GM12878 (cell line): ENCODE results near the gene MEX3C. TPM values are rescaled to one million over a fixed set of nuclear protein-coding genes. Genes with fewer than 3 reads are reported as not detected.
A peak's percentile ranks its signal among the peaks of the same experiment; 100 is the strongest.

ENCODE experiments used
- ATAC-seq: fragments of 200-7000 bp; cut with Tn5 transposase; 3 replicates; pipeline ENCODE4 v1.9.1; 2020; ENCODE audit warnings: mild to moderate bottlenecking, moderate library complexity
- BruUV-seq: library from RNA; stranded (reverse); fragments of 400-500 nt; replicated peaks from 2 replicates; lab custom pipeline; 2021; lab: Mats Ljungman, UMichigan
- CTCF ChIA-PET: fragments of 300-600 bp; sonication (Branson Sonifier 250); formaldehyde crosslinking; extraction: SDS; loops from one replicate; lab custom pipeline; 2021; ENCODE audit warnings: inconsistent platforms; lab: Yijun Ruan, JAX
- POLR2A ChIA-PET: fragments of 350-600 bp; formaldehyde crosslinking; extraction: SDS; loops from one replicate; lab custom pipeline; 2021; ENCODE audit warnings: inconsistent platforms; lab: Charles Lee
- RAD21 ChIA-PET: fragments of 300-600 bp; sonication (Branson Sonifier 250); formaldehyde crosslinking; loops from one replicate; lab custom pipeline; 2023; ENCODE audit warnings: antibody characterized with exemption; ENCODE audit not compliant: unreplicated experiment; lab: Charles Lee
- SMC1A ChIA-PET: fragments of 300-600 bp; sonication (Branson Sonifier 250); formaldehyde crosslinking; loops from one replicate; lab custom pipeline; 2023; ENCODE audit not compliant: unreplicated experiment, uncharacterized antibody; lab: Charles Lee
- DNase-seq: peaks from one replicate; pipeline ENCODE4 v3.0.0-alpha.2; 2011; ENCODE audit warnings: low read depth, low spot score
- FAIRE-seq: peaks from 3 replicates; lab custom pipeline; 2011; peaks lifted over from hg19 to GRCh38; lab: Jason Lieb, UNC
- H2AFZ ChIP-seq: 2 replicates; pipeline ENCODE4 v1.6.0; 2011; ENCODE audit warnings: low read depth, low read length, control low read depth; ENCODE audit not compliant: control insufficient read depth
- H3K27ac ChIP-seq: 2 replicates; pipeline ENCODE4 v1.5.1; 2011; ENCODE audit warnings: control low read depth; ENCODE audit not compliant: control insufficient read depth, insufficient read depth
- H3K27me3 ChIP-seq, 2 experiments: replicated peaks in 1 of 2; 2 replicates each; pipeline versions ENCODE4 v1.6.0 to v1.6.1; 2011; ENCODE audit warnings: low read length in 1 of 2; ENCODE audit not compliant: control insufficient read depth in 2 of 2, insufficient read depth in 2 of 2
- H3K36me3 ChIP-seq, 2 experiments: 2 replicates each; pipeline ENCODE4 v1.5.1; 2011; ENCODE audit warnings: low read length in 1 of 2; ENCODE audit not compliant: control insufficient read depth in 2 of 2, insufficient read depth in 2 of 2
- H3K4me1 ChIP-seq: 2 replicates; pipeline ENCODE4 v1.6.1; 2011; ENCODE audit warnings: mild to moderate bottlenecking, low read length, moderate library complexity, mixed read lengths; ENCODE audit not compliant: control insufficient read depth, insufficient read depth
- H3K4me2 ChIP-seq: 2 replicates; pipeline ENCODE4 v1.6.0; 2011; ENCODE audit warnings: control low read depth; ENCODE audit not compliant: control insufficient read depth, insufficient read depth
- H3K4me3 ChIP-seq: fragments of 200-600 bp; sonication (generic); 2 replicates; pipeline ENCODE4 v1.5.1; 2016
- H3K79me2 ChIP-seq: 2 replicates; pipeline ENCODE4 v1.6.0; 2011; ENCODE audit warnings: low read length; ENCODE audit not compliant: control insufficient read depth, insufficient read depth
- H3K9ac ChIP-seq: 2 replicates; pipeline ENCODE4 v1.8.0; 2011; ENCODE audit warnings: low read length, control low read depth, mixed read lengths; ENCODE audit not compliant: control insufficient read depth, insufficient read depth
- H3K9me3 ChIP-seq: replicated peaks from 3 replicates; pipeline ENCODE4 v1.5.1; 2011; ENCODE audit warnings: mild to moderate bottlenecking, low read length; ENCODE audit not compliant: control insufficient read depth, insufficient read depth
- H4K20me1 ChIP-seq: 2 replicates; pipeline ENCODE4 v1.6.0; 2011; ENCODE audit not compliant: control insufficient read depth, insufficient read depth
- BHLHE40 ChIP-seq, 2 experiments: fragments of 450-650 bp in 1 of 2; IDR thresholded peaks; 2 replicates each; pipeline ENCODE4 v1.6.1; 2011 to 2017; ENCODE audit warnings: low read depth in 2 of 2, borderline replicate concordance in 1 of 2, improper control_type of control experiment in 1 of 2, low read length in 1 of 2, mild to moderate bottlenecking in 1 of 2
- HDGF ChIP-seq: fragments of 450-650 bp; IDR thresholded peaks from 2 replicates; pipeline ENCODE4 v1.6.1; 2016; ENCODE audit warnings: antibody characterized with exemption
- JUNB ChIP-seq: IDR thresholded peaks from 2 replicates; pipeline ENCODE4 v1.6.1; 2016; ENCODE audit warnings: antibody characterized with exemption, mild to moderate bottlenecking
- MEF2A ChIP-seq: IDR thresholded peaks from 2 replicates; pipeline ENCODE4 v1.6.1; 2011; ENCODE audit warnings: low read depth, mild to moderate bottlenecking, low read length, moderate library complexity; ENCODE audit not compliant: insufficient read depth
- MEF2B ChIP-seq: fragments of 450-650 bp; IDR thresholded peaks from 2 replicates; pipeline ENCODE4 v1.6.1; 2018; ENCODE audit warnings: mild to moderate bottlenecking, moderate library complexity; ENCODE audit not compliant: partially characterized antibody, poor library complexity, severe bottlenecking
- NFIC ChIP-seq: IDR thresholded peaks from 2 replicates; pipeline ENCODE4 v1.6.1; 2012; ENCODE audit warnings: low read depth, mild to moderate bottlenecking, inconsistent platforms, low read length, moderate library complexity
- RUNX3 ChIP-seq: IDR thresholded peaks from 2 replicates; pipeline ENCODE4 v1.6.1; 2012; ENCODE audit warnings: low read length, inconsistent platforms
- STAT3 ChIP-seq: IDR thresholded peaks from 2 replicates; pipeline ENCODE4 v1.6.1; 2011; ENCODE audit warnings: low read depth, low read length, improper control_type of control experiment
- WGBS: methylation state at CpG from one replicate; pipeline ENCODE4 v1.1.6; 2016; ENCODE audit warnings: low lambda C conversion rate; ENCODE audit not compliant: insufficient replicate concordance, insufficient coverage; ENCODE audit errors: missing lambda C conversion rate; 5-methylcytosine and 5-hydroxymethylcytosine counted together
- in situ Hi-C: fragments of 300-500 bp; cut with MboI; formaldehyde crosslinking; loops from 9 replicates; pipeline ENCODE4 v1.14.3; 2018; ENCODE audit warnings: mixed read lengths
- intact Hi-C: fragments of 100-400 bp; cut with micrococcal nuclease; formaldehyde crosslinking; loops from one replicate; pipeline ENCODE4 v1.14.2; 2022; ENCODE audit not compliant: unreplicated experiment
- polyA plus RNA-seq, 11 experiments: library from polyadenylated mRNA; depleted of rRNA in 4 of 11; unstranded in 6 of 11; stranded (reverse) in 5 of 11; fragments of >200 nt; fragmentation: Nextera tagmentation in 4 of 11; fragmentation: Illumina TruSeq in 1 of 11; extraction: Ambion mirVana in 4 of 11; extraction: Trizol in 1 of 11; gene quantifications; 1 replicate in 1 of 11; 2 replicates in 10 of 11; pipeline versions ENCODE4 v1.2.1 to v1.2.3, GENCODE V29; 2011 to 2016; ENCODE audit warnings: inconsistent platforms in 2 of 11, missing spikeins in 2 of 11, low read depth in 1 of 11
- total RNA-seq, 4 experiments: library from RNA; depleted of rRNA in 3 of 4; stranded (reverse); fragments of >200 nt in 3 of 4; fragmentation: Illumina TruSeq in 1 of 4; extraction: Trizol in 1 of 4; gene quantifications; 2 replicates each; pipeline versions ENCODE4 v1.2.1 to v1.2.3, GENCODE V29; 2013 to 2021
- TF ChIP-seq, protein P1 (sequence below): fragments of 450-650 bp; IDR thresholded peaks from 2 replicates; pipeline ENCODE4 v1.6.1; 2016; ENCODE audit warnings: mild to moderate bottlenecking
- TF ChIP-seq, protein P2 (sequence below): IDR thresholded peaks from 2 replicates; pipeline ENCODE4 v1.6.1; 2012; ENCODE audit warnings: low read length, inconsistent platforms

MEX3C gene
- total and polyA plus RNA-seq, 10 of the 15 experiments (the other 5 are each of a cell fraction or from before 2014, with no cell fraction given) = 6.7 to 48.8 (median 21.3) TPM

DNA sequence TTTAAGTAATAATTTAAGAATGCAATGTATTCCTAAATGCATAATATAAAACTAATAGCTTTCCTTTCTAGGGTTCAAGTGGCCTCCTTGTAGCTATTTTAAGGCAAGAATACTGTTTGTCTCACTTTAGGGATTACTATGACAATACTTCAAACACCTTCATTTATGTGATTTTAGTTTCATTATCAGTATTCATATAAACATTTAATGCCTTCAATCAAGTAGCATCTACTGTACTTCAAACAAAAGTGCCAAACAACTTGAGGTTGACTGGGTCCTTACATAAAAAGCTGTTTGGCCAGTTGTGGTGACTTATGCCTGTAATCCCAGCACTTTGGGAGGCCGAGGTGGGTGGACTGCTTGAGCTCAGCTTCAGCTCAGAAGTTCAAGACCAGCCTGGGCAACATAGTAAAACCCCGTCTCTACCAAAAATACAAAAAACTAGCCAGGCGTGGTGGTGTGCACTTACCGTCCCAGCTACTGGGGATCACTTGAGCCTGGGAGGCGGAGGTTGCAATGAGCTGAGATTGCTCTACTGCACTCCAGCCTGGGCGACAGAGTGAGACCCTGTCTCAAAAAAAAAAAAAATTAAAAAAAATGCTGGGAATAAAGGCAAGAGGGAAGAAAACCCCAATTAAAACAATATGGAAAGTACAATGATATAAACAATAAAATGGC is 9.3 kb downstream of the MEX3C start:
- peak overlapping the region; percentile 64 for H3K27ac ChIP-seq

More for the DNA sequence above, 9.3 kb downstream of the MEX3C start:
- TF ChIP-seq, protein P1, sequence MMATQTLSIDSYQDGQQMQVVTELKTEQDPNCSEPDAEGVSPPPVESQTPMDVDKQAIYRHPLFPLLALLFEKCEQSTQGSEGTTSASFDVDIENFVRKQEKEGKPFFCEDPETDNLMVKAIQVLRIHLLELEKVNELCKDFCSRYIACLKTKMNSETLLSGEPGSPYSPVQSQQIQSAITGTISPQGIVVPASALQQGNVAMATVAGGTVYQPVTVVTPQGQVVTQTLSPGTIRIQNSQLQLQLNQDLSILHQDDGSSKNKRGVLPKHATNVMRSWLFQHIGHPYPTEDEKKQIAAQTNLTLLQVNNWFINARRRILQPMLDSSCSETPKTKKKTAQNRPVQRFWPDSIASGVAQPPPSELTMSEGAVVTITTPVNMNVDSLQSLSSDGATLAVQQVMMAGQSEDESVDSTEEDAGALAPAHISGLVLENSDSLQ = peak; percentile 59; the same call in 1 of the 2 replicates
- TF ChIP-seq MEF2B (peak; percentile 26), JUNB (peak; percentile 57), BHLHE40 (IDR thresholded peaks at IDR 0.05; ENCODE audit: borderline replicate concordance in 1 of 2, low read depth in 2 of 2, low read length in 1 of 2) (no peak), HDGF (peak; percentile 55; the same call in 1 of the 2 replicates), MEF2A (peak; percentile 71; the same call in 1 of the 2 replicates), STAT3 (no peak), RUNX3 (peak; percentile 30; the same call in 1 of the 2 replicates), NFIC (peak; percentile 37; the same call in 1 of the 2 replicates)
- TF ChIP-seq, protein P2, sequence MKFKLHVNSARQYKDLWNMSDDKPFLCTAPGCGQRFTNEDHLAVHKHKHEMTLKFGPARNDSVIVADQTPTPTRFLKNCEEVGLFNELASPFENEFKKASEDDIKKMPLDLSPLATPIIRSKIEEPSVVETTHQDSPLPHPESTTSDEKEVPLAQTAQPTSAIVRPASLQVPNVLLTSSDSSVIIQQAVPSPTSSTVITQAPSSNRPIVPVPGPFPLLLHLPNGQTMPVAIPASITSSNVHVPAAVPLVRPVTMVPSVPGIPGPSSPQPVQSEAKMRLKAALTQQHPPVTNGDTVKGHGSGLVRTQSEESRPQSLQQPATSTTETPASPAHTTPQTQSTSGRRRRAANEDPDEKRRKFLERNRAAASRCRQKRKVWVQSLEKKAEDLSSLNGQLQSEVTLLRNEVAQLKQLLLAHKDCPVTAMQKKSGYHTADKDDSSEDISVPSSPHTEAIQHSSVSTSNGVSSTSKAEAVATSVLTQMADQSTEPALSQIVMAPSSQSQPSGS = 0 out of 2 replicates have a peak, but pooled peaks have one; percentile 36
- POLR2A ChIA-PET = interaction anchor here (0.6 to 5.3 kb wide), 8 partner anchors 8 to 91 kb away, joined by 3 to 47 read pairs (median 3); partner anchors contain the start of gene MEX3C
- H3K9me3 ChIP-seq = no peaks in the 10 kb centered on the region
- peak; percentile 49 for ATAC-seq
- no TSS peak for BruUV-seq
- 0 out of 2 replicates have a peak overlapping the region, but pooled peaks have one; percentile 26 for H3K9ac ChIP-seq
- intact Hi-C loops (no loop called here), in situ Hi-C loops (no loop called here)
- H3K4me3 ChIP-seq = peak overlapping the region; percentile 23
- no peak for DNase-seq
- CTCF ChIA-PET = interaction anchor here (0.8 to 2.5 kb wide), 3 partner anchors 9 to 90 kb away, joined by 3 to 10 read pairs (median 3); no protein-coding TSS in a partner anchor
- peaks cover 100% of the 10 kb centered on the region for H3K79me2 ChIP-seq
- no peaks in the 10 kb centered on the region for H3K27me3 ChIP-seq
- peaks cover 31% of the 10 kb centered on the region for H3K4me1 ChIP-seq
- RAD21 ChIA-PET = interaction anchor here (1.0 to 2.9 kb wide), 4 partner anchors 9 to 77 kb away, joined by 3 to 22 read pairs (median 10); partner anchors contain the start of gene MEX3C
- peaks cover 2 to 9% of the 10 kb centered on the region in 2 experiments; a peak in 3 of 4 replicates for H3K36me3 ChIP-seq
- peak overlapping the region; percentile 84 for H3K4me2 ChIP-seq
- no peaks in the 10 kb centered on the region for H4K20me1 ChIP-seq
- no peak for FAIRE-seq
- H2AFZ ChIP-seq = no peak overlapping the region
- 0% methylated on average over 6 of the region's 6 CpGs for WGBS
- SMC1A ChIA-PET = interaction anchor here (0.7 to 2.8 kb wide), 9 partner anchors 9 to 54 kb away, joined by 3 to 19 read pairs (median 3); partner anchors contain the start of gene MEX3C
